Inferior parietal cortex (tissue), 1 donor: Measurements from ENCODE around the gene RSPRY1.
"Not testable (repeated sequence)": the region's sequence is repeated elsewhere in the genome, so short reads cannot be mapped to it uniquely, and the experiment has no call there.

Source experiments
- DNase-seq: peaks from one replicate; pipeline ENCODE4 v3.0.0-alpha.2; 2016; ENCODE audit errors: extremely low spot score

The RSPRY1 gene

DNA sequence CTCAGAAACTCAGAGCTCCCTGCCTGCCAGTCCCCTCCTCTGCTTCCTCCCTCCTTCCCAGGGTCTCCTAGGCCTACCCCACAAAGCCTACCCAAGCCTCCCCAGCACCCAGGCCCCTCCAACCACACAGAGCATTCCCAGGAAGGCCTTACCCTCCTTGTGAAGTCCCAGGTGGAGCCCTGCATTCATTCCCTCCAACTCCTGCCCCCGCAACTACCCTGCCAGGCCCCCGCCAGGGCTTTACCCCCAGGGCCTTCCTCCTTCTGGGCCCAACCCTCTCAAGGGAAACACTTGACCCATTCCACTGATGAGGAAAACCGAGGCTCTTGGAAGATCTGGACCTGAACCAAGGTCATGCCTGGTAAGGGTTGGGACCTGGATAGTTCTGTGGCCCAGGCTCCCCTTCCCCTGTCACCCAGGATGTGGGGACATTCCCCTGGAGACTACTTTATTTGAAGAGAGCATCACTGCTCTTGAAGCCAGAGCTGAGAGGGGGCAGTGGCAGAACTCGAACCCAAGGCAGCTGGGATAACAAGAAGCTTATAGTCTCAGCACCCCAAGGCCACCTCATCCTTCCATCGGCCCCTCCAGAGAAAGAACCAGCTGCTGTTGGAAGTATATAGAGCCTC, 85.9 kb downstream of the RSPRY1 start:
- DNase-seq = no peak

DNA sequence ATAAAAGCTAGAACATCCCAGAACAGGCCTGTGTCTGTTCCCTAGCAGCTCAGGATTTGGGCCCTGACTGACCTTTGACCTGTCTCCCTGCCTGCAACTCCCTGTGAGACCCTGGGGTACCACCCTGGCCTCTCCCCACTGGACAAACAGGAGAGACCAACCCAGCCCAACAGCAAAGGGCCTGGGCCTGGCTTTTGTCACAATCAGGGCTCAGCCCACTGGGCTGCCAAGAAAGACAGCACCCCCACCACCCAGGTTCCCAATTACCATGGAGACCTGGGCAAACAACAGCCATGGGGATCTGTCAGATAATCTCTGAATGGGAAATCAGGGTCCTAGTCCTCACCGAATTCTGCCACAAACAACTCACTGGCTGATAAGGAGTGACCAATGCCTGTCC, 87.2 kb downstream of the RSPRY1 start:
- no peak for DNase-seq

DNA sequence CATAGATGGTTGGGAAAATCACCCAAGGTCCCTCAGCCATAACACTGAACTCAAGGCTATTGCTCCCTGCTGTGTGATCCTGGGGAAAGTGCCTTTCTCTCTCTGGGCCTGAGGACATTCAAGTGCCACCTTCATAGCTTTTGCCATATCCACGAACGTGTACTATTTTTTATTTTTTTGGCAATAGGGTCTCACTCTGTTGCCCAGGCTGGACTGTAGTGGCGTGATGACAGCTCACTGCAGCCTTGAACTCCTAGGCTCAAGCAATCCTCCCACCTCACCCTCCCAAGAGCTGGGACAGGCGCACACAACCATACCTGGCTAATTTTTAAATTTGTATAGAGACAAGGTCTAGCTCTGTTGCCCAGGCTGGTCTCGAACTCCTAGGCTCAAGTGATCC, 87.7 kb downstream of the RSPRY1 start:
- DNase-seq = no peak

DNA sequence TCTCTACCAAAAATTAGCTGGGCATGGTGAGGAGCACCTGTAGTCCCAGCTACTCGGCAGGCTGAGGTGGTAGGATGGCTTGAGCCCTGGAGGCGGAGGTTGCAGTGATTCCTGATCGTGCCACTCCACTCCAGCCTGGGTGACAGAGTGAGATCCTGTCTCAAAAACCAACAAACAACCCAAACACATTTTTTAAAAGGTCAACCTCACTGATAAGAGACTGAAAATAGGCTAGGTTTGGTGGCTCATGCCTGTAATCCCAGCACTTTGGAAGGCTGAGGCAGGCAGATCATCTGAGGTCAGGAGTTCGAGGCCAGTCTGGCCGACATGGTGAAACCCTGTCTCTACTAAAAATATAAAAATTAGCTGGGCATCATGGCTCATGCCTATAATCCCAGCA, 89.8 kb downstream of the RSPRY1 start:
- not testable (repeated sequence) for DNase-seq

DNA sequence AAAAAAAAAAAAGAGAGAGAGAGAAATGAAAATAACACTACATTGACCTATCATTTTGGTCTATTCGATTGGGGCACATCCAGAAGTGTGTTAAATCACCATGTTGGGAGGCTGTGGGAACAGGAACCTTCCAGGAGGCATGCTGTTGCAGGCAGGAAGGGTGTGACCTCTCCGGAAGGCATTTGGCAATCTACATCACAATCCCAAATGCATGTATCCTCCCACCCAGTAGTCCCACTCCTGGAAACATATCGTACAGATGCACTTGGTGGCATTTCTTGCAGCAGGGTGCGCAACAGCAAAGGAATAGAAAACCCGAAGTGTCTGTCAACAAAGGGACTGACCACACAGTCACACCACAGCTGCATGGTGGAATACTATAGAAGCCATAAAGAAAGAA, 90.5 kb downstream of the RSPRY1 start:
- no peak for DNase-seq

DNA sequence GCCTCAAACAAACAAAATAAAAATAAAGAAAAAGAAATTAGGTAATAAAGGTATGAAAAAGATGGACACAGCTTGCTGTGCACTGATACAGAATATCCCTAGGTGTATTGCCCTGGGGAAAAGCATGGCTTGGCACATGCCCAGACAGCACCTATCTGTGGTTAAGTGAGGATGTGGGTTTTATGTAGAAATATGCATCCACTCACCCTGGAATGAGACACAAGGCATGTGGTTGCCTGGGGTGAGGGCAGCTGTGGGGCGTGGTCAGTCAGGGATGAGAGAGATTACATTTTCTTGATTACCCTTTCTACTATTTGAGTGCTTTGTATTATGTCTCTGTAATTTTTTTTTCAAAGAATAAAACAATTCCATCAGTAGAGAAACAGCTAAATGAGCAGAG, 91.5 kb downstream of the RSPRY1 start:
- no peak for DNase-seq

DNA sequence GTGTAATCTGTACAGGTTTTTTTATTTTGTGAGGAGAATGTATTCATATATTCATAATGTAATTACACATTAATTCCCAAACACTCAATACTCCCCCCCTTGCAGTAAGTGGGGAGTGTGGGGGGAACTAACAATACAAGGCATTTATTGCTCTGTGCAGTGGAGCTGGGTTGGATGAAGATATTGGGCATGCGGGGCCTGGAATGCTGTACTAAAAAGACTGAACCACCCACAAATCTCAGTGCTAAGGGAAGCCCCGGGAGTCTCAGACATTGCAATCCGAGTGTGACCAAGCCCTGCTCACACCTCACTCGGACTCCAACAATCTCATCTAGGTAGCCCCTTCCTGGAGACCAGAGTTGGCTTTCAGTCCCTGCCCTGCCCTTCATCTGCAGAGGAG, 92.4 kb downstream of the RSPRY1 start:
- DNase-seq = peak; percentile 61

DNA sequence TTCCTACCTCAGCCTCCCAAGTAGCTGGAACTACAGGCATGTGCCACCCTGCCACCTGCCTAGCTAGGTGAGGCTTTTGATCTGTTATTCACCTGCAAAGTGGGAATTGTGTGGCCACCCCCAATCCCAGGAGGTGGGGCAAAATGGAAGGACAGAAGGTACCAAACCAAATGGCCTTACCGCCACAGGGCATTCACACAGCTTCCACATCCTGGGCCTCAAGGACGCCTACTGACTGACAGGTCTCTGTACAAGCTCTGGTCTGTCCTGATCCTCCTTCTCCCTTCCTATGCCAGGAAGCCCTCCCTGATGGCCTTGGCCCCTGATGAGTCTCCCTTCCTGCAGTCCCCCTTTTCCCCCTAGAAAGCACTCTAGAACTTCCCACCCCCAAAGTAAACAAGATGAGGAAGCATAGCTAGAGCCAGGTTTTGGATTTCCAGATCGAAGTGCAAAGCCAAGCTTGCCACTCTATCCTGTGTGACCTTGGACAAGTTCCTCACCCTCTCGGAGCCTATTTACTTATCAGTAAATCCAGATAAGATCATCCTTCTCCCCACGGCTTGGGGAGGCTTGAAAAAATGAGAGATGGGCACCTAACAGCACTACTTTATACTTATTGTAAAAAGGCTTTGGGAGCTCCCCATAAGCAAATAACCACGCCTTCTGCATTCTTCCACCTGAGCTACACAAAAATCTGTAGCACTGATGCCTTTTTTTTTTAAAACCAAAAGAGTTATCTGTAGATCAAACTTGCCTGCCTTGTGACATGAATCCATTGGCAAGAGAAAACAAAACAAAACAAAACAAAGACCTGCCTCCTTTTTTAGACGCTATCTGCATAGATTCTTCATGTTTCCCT, 93.9 kb downstream of the RSPRY1 start:
- no peak for DNase-seq

DNA sequence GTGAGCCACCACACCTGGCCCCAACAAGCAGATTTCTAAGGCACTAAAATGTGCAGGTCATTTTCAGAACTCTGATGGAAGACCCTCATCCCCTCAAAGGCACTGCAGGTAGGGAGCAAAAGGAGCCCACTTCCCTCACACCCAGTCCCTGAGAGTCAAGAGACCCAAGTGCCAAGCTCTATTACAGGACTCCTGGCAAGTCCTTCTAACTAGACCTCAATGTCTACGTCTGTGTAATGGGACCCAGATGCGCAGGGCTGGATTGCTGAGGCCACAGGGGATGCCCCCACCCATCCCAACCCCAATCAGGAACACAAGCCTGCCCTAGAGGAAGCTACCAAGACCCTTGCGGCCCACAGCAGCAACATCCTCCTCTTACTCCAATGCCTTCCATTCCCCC, 95.7 kb downstream of the RSPRY1 start:
- DNase-seq = no peak

DNA sequence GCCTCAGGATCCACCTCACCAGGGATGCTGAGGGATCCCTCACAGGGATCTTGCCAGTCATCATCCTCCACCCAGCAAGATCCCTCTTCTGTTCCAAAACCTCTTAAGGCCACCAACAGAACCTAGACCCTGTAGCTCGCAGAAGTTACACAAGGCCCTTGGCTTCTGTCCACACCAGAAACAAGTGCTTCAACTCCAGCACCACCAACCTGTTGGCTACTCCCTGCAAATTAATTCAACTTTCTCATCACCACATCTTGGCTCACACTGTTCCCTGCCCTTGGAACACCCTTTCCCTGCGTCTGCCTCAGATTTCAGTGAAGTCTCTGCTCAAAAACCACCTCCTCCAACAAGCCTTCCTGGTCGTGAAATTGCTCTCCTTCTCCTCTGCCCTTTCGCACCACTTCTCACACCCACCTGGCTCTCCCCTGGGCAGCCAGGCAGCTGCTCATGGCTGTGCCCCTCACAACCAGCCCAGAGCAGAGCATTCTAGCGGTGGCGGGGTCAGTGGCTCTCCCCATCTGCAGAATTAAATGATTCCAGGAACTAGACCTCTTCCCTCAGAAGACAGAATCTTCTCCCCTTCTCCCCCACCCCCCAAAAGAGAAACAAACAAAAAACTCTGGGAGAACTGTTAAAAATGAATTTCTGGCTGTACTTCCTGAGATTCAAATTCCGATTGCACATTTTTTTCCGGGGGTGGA, 96.5 kb downstream of the RSPRY1 start:
- DNase-seq = no peak

DNA sequence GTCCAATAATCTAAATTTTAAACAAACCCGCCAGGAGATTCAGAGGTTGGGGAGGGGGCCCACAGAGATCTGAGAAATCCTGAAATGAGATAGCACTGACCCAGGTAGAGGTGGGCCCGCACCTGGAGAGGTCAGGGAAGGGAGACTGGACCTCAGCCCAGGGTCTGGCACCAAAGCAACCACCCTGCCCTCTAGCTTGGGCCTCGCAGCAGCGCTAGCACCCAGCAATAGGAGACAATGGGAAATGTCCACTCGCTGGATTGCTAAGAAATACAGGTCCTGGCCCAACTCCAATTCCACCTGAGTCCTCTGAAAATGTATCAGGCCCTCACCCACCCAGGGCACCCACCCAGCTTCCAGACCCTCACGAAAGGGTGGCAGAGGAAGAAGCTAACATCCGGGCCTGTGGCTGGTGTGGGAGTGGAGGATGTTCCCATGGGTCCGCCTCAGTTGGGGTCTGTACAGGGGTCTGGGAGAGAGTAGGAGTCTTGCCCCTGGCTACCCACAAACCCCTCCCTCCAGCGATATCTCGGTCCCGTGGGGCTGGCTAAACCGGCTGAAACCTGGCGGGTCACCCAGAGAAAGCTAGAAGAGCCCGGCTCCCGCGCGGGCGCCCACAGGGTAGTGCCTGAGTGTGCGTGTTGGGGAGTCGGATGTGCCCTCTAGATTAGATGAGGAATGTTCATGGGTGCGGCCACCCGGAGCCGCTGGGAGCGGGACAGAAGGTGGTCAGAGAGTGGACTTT, 97.3 kb downstream of the RSPRY1 start:
- no peak for DNase-seq

DNA sequence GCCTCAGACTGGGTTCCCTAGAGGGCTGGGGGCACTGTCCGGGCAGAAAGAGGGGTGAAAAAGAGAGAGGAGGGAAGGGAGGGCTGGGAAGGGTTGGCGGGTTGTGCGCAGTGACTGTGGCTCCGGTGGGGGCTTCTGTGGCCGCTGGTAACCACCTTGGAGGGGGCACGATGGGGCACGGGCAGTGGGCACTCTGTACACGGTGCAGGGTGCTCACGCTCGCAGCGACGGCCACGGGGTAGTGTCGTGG, 97.8 kb downstream of the RSPRY1 start:
- no peak for DNase-seq

DNA sequence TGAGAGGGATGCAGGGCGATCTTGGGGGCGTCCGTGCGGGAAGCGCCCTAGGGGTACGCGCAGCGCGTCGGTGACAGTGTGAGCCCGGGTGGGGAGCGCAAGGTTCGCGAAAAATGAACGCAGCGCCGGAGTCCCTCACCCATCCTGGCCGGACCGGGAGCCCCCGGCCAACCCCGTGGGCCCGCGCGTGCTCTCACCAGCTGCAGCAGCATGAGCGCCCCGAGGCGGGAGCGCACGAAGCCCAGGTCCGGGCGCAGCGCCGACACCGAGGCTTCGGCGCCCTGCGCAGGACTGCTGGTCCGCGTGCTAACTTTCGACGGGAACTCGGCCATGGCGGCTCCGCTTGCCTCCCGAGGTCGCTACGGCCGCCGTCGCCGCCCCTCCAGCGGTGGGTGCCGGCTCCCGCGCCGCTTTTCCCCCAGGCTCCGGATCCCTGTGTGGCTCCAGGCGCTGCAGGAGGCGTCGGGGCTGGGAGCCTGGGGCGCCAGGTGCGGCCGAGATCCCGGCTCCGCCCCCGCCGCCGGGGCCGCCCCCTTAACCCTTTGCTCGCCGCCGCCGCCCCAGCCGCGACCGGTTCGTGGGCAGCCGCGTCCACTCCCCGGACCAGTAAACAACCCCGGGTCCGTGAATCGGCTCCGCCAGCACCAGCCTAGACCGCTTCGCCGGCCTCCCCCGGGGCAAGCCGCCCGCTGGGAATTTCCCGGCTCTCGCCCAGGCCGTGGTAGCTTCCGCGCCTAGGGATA, 98.3 kb downstream of the RSPRY1 start, which contains the start of gene PLLP:
PLLP (minus strand) TSS at position 464 of the 743 bp plus-strand sequence; CDS start at position 332, 132 bp downstream.
- DNase-seq = no peak

DNA sequence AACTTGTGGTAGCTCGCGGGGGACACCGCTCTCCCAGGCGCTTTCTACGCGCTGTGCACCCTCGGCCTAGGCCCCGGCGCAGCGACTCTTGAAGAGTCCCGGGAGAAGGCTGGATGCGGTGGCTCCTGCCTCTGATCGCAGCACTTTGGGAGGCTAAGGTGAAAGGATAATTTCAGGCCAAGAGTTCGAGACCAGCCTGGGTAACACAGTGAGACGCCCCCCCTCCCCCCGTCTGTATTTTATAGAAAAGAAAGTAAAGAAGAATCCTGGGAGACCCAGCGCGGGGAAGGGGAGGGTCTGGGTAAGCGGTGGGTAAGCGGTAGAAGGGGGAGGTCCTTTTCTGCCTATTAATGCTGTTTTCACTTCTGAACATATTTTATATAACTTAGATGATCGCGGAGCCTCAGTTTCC, 98.8 kb downstream of the RSPRY1 start:
- DNase-seq = no peak

DNA sequence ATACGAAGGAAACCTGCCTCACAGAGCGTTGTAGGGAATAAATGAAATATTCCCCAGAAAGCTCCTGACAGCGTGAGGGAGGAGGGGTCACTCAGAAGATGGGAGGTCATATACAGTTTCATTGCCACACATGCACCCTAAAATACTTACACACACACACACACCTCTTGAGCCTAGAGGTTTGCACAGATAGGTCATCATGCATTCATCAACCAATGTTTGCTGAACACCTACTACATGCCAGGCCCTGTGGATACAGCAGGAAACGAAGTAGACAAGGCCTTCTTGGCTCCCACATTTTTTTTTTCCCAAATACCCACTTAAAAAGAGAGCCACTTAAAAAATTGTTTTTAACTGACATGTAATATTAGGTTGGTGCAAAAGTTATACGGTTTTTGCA, 99.2 kb downstream of the RSPRY1 start:
- DNase-seq = no peak

DNA sequence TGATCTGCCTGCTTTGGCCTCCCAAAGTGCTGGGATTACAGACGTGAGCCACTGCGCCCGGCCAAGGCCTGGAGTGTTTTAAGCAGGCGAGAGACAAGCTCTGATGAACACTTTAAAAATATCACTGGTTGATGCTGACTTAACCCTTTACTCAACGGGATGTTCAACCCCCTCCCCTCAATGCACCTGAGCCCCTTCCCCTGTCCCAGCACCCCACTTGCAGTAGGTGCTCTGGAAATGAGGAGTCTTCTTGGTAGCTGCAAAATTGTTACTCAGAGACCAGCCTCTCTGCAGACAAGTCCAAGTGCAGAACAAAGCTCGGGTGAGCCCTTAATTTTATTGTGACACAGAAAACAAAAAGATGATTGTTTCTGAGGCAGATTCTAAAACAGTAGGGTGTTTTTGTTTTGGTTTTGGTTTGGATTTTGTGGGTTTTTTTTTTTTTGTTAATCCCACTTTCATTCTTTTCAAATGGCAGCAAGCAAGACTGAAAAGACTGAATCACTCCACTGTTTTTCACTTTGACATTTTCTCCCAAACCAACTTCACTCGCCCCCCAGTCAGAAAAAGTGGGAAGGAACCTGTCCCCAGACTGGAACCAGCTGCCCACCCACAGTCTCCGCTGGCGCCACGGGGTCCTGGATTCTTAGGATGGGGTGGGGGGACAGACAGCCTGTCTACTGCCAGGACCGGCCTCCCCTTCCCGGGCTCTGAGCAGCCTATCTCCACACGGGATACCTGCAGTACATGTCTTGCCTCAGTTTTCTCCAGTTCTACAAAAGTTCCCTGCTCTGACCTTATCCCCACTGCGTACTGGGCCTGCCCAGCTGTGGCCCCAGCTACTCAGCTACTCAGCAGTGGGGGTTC, 103.5 kb downstream of the RSPRY1 start:
- peak; percentile 72 for DNase-seq
